ENCODE results near the gene ZSWIM2.
"Not testable (repeated sequence)": the region's sequence is repeated elsewhere in the genome, so short reads cannot be mapped to it uniquely, and the experiment has no call there.

ZSWIM2 gene, protein sequence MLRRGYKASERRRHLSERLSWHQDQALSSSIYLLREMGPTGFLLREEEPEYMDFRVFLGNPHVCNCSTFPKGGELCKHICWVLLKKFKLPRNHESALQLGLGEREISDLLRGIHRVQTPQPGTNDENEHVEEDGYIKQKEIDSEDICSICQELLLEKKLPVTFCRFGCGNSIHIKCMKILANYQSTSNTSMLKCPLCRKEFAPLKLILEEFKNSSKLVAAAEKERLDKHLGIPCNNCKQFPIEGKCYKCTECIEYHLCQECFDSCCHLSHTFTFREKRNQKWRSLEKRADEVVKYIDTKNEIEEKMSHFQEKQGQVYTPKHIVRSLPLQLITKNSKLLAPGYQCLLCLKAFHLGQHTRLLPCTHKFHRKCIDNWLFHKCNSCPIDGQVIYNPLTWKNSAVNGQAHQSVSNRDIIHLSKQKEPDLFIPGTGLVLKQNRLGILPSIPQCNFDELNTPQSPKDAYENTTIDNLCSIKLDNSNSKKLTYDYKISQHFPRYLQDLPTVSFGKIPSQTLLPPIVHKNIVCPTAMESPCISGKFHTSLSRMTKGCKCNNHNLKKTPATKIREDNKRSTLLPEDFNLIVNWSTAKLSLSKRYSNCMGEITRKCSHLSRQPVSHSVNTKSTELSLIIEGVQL

DNA sequence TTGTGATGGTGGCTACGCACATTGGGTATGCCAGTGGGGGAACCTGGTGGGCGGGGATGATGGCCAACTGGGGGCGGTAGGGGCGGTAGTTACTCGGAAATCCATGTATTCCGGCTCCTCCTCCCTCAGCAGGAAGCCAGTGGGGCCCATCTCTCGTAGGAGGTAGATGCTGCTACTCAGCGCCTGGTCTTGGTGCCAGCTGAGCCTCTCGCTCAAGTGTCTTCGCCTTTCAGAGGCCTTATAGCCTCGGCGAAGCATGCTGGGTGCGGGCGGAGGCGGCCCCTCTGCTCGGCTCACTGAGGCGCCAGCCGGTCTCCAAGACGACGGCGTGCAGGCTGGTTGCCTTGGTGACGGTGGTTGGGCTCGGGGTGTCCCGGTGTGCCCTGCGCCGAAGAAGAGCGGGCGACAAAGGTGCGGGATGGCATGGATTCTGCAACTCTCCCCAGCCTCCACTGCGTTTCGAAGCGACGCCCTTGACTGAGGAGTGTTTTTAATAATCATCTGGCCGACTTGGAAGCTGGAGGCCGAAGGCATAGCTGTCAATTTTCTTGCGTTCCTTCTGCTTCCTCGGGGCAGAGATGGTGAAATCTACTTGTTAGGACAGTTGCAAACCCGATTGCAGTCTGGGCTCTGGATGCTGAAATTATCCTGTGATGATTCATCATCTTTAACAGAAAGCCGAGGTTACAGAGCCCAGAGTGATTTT, at the start of gene ZSWIM2:
ZSWIM2 (minus strand) TSS at position 298 of the 706 bp plus-strand sequence; CDS start at position 258, 40 bp downstream.
- no peak for DNase-seq (ENCODE audit: low spot score)

DNA sequence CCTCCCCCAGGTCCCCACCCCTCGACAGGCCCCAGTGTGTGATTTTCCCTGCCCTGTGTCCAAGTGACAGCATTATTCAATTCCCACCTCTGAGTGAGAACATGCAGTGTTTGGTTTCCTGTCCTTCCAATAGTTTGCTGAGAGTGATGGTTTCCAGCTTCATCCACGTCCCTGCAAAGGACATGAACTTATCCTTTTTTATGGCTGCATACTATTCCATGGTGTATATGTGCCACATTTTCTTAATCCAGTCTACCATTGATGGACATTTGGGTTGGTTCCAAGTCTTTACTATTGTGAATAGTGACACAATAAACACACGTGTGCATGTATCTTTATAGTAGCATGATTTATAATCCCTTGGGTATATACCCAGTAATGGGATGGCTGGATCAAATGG, 47.2 kb upstream of the ZSWIM2 start:
- DNase-seq (ENCODE audit: low spot score): not testable (repeated sequence)

DNA sequence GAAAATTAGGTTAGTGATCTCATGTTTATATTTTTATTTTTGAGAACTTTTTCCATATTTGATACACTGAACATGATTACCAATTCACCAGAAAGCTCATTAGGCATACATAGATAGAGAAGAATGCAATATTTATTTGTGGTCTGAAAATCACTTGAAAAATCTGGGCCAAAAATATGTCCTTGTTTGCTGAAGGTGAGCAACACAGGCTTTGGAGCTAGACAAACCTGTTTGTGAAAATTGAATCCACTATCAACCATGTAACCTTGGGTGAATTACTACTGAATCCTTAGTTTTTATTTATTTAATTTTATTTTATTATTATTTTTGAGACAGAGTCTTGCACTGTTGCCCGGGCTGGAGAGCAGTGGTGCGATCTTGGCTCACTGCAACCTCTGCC, 46.5 kb upstream of the ZSWIM2 start:
- DNase-seq (ENCODE audit: low spot score): no peak

DNA sequence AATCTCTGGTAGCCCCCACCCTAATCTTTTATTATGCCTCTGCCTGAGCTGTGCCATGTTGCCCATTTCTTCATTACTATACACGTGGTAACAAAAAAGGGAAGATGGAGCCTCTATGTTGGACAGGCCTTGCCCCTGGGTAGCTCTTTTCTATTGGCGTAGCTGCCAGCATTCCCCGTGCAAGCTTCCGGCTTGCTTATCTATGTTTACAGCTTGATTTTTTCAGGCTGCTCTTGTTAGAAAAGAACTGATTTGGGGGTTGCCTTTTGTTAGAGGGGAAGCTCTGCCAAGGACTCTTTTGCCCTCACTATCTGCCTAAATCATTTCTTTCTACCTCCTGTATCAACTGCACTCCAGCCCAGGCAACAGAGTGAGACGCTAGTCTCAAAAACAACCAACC, 45.5 kb upstream of the ZSWIM2 start:
- no peak for DNase-seq (ENCODE audit: low spot score)

DNA sequence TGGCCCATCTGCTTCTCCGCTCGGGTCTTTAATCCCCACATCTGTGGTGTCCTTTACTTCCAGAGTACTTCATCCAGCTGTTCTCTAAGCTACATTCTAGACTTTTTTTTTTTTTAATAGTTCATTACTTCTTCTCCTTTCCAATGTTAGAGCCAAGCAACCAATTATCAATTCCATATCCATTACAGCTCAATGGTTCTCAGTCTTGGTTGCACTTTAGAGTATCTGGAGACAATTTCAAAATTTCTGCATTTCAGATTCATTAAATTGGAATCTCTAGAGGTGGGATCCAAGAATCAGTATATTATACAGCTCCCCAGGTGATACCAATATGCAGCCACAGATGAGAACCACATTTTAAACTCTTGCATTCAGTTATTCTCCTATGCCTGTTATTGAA, 43.9 kb upstream of the ZSWIM2 start:
- no peak for DNase-seq (ENCODE audit: low spot score)

DNA sequence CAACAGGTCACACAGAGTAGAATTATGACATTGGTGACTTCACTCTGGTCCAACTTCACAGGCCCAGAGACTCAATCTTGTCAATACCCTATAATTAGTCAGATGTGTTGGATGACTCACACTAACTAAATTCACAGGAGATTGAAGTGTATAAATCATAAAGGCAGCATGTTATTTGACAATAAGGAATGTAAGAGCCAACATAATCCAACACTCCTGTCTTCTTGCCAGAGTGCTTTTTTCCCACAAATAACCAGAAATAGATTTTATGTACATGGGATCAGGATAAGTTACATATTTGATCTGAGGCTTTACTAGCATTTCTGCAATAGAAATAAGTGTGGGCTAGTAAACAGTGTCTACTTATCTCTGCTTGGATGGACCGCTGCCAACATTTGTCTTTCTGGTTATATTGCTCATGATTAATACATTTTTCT, 42.2 kb upstream of the ZSWIM2 start:
- no peak for DNase-seq (ENCODE audit: low spot score)

DNA sequence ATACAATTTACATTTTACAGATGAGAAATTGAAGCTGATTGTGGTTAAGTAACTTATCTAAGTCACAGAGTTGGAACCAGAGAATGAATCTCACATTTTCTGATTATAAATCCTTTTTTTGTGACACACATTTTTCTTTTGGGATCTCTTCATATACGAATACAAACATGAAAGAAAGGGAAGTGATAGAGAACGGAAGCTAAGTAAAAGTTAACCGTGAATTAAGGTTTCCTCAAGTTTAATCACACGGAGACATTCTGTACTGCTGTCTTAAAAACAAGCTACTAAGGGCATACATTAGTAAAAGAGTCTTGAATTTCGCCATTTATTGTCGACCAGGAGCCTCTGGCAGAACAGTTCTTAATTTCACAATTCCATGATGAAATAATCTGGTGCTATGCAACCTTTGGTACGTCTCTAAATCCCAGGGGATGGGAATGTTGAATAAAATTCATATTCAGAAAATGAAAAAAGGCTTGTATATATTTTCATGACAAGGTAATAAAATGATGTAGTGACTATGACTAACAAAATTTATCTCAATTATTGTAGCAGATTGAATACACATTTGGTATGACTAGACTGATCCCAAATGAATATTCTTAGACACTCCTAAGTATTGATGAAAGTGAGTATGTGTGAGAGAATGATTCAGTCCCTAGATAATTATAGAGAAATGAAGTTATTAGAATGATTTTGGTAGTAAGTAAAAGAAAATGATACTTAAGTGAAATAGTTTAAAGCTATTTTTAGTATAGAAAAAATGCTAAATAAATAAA, 40.3 kb upstream of the ZSWIM2 start:
- no peak for DNase-seq (ENCODE audit: low spot score)

DNA sequence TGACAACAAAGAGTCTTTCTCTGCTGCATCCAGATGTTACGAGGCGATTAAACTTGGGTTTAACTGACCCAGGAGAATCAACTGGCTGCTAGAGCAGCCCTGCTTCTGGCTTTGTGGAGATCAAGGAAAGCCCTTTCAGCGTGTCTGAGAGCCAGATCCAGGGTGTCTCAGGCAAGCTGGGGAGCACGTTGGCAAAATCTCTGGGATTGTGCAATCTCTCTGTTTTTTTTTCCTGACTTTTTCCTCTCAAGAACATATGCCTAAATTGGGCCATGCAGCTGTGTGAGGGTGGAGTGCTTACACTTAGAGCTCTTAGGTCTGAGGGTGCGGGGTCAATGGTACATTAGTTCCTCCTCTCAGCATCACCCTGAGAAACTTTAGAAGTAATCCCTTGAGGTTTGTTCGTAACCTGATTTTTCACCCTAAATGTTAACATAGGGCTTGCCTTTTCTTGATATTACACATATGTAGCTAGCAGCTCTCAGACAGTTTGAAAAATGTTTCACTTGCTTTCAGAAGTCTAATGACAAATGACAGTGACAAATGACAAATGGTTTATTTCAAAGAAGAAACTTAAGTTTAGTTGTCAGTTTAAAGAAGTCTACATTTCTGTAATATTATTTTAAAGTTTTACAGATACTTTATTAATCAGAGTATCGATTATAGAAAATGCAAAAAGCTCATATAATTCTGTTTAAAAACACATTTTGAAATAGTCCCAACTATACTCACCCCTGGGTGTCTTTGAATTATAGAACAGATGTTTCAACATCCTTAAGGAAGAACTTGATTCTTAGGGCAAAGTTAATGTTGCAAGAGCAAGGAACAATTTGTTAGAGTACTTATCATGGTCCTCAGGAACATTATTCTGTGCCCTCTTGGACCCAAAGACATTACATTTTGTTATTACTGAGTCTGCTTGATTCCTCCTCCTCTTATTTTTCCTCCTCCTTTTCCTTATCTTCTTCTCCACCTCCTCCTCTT, 38.4 kb upstream of the ZSWIM2 start:
- no peak for DNase-seq (ENCODE audit: low spot score)

DNA sequence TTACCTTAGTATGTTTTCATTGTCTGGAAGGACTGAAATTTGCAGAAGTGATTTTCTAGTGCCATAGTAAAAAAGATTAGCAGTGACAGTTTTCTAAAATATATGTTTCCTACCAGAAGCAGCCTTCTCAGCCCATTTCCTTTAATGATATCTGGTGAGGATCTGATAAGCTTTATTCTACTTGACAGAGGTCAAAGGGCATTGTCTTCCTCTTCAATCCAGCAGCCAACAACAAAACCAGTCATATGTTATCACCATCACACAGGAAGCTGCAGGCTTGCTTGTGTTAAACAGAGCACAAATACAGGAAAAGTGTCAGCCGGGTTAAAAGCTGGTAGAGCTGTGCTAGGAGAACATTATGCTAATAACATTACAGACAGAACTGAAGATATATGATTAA, 35.6 kb upstream of the ZSWIM2 start:
- DNase-seq (ENCODE audit: low spot score): no peak

DNA sequence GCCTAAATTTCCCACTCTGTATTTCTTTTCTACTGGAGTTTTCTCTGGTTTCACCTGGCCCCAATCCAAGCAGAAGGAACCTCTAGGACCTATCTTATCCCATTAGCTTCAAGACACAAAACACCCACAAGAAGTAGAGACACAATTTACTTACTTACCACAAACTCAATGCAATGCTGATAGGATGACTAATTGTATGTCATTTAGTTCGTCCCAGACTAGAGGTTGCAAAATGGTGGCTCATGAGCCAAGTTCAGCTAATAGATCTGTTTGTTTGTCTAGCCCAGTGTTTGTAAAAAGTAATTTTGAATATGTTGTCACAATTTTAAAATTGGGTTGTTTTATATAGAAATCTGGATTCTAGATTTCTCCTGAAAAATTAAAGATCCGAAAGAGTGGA, 34.7 kb upstream of the ZSWIM2 start:
- no peak for DNase-seq (ENCODE audit: low spot score)

DNA sequence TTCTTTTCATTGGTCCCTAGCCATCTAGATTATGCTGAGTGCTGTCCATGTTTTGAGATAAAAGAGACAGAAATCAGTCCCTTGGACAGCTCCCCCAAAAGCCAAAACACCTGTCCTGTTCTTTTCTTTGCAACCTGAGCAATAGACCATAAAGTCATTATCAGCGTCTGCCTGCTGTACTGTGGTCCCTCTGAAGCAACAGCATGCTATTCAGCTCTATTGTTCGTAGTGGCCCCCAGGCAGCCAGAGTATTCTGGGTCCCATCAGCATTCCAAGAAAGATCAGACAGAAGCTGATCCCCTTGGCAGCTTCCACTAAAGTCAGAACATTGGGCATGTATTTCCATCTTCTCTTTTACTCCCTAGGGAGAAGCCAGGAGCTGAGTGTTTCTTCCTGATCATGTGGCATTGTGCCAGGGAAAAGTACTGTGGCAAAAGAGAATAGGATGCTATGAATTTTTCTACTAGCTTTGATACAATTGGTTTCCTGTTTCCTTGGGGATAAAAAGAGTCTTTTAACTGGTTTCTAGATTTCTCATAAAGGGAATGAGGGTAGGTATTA, 33.6 kb upstream of the ZSWIM2 start:
- DNase-seq (ENCODE audit: low spot score): no peak

DNA sequence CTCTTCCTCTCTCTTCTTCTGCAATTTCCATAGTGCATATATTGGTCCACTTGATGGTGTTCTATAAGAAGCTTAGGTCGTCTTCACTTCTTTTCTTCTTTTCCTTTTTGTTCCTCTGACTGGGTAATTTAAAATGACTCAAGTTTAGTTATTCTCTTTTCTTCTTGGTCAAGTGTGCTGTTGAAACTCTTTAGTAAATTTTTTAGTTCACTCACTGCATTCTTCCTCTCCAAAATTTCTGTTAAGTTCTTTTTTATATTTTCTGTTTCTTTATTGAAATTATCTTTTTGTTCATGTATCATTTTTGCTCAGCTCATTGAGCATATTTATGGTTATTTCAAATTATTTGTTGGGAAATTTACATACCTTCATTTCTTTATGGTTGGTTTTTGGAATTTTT, 32.7 kb upstream of the ZSWIM2 start:
- no peak for DNase-seq (ENCODE audit: low spot score)

DNA sequence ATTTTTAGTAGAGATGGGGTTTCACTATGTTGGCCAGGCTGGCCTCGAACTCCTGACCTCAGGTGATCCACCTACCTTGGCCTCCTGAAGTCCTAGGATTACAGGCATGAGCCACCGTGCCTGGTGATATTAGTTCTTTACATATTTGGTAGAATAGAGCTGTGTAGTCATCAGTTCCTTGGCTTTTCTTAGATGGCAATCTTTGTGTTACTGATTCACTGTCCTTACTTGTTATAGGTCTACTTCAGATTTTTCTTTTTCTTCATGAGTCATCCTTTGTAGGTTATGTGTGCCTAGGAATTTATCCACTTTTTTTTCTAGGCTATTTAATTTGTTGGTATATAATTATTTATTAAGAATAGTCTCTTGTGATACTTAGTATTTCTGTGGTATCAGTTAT, 30.3 kb upstream of the ZSWIM2 start:
- DNase-seq (ENCODE audit: low spot score): no peak

DNA sequence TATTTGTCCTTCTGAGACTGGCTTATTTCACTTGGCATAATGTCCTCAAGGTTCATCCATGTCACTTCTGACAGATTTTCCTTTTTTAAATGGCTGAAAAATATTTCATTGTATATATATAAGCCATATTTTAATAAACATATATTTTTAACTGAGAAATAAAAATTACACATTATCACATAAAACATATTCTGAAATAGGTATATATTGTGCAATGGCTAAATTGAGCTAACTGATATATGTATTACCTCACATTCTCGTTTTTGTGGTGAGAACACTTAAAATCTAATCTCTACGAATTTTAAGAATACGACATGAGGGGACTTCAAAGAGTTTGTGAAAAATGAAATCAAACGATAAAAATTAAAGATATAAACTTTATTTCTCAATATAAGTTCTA, 25.7 kb upstream of the ZSWIM2 start:
- DNase-seq (ENCODE audit: low spot score): no peak

DNA sequence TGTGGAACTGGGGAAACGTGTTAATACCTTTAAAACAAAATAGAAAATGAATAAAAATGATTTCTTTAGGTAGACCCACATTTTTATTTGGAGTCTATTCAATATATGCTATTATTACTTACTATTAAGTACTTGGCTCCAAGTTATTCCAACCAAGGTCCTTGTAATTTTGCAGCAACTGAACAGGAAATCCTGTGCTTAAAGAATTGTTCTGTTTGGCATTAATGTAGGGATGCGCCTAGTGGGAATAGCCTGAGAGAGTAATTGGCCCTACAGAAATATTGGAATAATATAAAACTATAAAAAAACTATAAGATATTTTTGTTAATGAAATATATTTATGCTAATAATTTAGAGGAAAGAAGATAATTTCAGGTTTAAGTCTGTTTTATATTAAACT, 22.9 kb upstream of the ZSWIM2 start:
- no peak for DNase-seq (ENCODE audit: low spot score)

DNA sequence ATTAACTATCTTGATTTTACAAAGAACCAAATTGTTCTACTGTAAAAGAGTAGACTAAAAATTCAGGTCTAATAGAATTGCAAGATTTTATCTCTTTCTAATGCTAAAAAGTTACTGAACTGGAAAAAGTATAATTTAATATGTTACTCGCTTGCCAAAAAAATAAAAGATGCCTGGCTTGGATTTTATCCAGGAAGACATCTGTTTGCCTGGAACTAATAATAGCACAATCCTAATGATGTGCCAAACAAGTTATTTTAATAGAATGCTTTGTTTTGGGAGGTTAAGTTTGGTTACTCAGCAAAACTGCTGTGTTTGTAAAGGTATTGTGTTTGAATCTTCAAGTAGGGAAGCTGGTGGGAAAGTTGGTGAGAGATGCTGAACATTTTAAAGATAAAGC, 19.4 kb upstream of the ZSWIM2 start:
- no peak for DNase-seq (ENCODE audit: low spot score)

DNA sequence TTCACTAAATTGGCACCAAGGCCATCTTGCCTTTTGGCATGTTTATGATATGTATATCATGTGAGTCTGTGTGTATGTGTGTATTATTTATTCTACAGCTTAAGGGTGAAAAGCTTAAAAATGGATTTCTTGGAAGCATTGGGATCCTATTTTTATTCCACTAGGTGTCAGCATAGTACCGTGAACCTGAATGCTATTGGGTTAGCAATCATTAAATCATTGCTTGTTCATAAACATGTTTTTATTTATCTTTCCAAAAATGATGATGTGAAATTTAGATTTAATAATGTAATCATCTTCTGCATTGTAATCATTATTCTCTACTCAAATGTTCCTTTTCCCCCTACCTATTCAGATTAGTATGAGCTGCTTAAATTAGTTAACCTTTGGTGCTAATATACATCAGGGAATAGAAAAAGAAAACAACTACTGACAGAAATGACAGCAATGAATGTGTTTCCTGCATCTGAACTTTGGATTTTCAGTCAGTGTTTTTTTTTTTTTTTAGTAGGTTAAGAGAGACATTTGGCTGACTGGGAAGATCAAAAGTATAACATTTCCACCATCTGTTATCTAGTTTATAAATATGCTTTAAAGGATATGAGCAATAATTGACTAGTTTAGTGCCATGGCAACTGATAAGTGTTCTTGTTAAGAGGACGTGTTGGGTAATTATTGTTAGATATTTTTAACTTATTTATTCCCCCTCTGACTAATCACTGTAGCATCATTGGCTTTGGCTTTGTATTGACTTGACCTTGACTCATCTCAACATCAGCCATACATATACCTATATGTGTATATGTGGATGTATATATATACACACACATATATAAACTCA, 14.1 kb upstream of the ZSWIM2 start:
- no peak for DNase-seq (ENCODE audit: low spot score)

DNA sequence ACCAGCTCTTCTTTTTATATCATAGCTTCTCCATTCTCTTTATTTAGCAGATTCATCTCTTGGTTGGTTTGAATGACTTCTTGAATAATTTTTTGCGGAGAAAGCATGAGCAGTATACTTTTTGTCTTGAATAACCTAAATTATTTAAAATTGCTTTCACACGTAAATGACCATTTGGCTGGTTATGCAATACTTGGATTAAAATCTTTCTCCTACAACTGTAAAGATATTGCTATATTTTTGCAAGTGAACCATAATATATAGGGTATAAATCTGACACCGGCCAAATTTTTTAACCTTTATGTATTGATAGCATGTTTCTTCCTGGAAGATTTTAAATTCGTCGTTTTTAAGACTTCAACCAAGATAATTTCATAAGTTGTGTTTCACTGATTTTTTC, 6.2 kb upstream of the ZSWIM2 start:
- no peak for DNase-seq (ENCODE audit: low spot score)

DNA sequence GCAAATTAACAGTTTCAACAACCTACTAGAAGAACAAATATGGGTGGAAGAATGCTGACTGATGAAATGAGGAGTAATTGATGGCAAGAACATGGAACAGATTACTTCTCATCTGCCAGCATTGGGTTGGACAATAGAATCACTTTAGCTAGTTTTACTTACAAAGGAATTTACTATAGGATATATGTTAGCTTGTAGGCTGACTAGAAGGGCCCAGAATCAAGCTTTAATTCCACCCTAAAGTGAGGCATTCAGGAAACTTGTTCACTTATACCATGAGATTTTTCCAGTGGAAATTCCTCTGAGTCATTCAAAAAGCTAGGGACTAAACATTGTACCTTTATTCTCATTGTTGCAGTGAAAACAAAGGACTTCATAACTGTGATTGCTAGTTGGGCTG, 5.0 kb upstream of the ZSWIM2 start:
- DNase-seq (ENCODE audit: low spot score): no peak

DNA sequence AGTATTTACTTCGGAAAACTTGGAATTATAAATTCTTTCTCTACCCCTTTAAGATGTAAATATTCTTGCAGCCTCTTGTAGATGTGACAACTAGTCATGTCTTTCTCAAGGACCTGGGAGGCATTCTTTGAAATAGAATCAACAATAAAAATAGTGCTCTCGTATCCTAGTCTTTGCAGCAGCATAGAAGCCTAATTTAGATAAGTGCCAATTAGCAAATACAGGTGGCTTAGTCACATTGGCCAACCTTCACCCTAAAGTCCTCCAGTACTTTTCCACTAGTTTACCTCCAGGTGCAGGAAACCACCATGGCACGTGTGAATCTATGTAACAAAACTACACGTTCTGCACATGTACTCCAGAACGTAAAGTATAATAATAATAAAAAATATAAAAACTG, 3.5 kb upstream of the ZSWIM2 start:
- DNase-seq (ENCODE audit: low spot score): no peak
